Fibroblast of lung (primary cell): ENCODE measurements around the gene PUS7L.

Source experiments
- CTCF ChIP-seq, 2 donors: IDR thresholded peaks in 1 of 2; conservative IDR thresholded peaks in 1 of 2; 1 replicate in 1 of 2; 2 replicates in 1 of 2; pipeline ENCODE4 v1.5.1; 2011 to 2012; ENCODE audit warnings: low read length in 2 of 2, control low read depth in 1 of 2, inconsistent platforms in 1 of 2, low read depth in 1 of 2, mild to moderate bottlenecking in 1 of 2
- EZH2 ChIP-seq: IDR thresholded peaks from 2 replicates; pipeline ENCODE4 v1.5.1; 2012; ENCODE audit warnings: low read length, control low read depth, mild to moderate bottlenecking; ENCODE audit errors: missing control alignments

GRCh38 chr12:43692064-43692463 is 66.5 kb downstream of the PUS7L start:
- TF ChIP-seq CTCF (conservative IDR thresholded peaks at IDR 0.05 in 1 of 2, IDR thresholded peaks at IDR 0.05 in 1 of 2; ENCODE audit: low read depth in 1 of 2, low read length in 2 of 2) (no peak), EZH2 (no peak)
